OCI-LY3 (cell line): ENCODE results near the gene GTPBP1.

Experiments
- EZH2phosphoT487 ChIP-seq: fragments of 200-600 bp; shearing (Covaris generic); IDR thresholded peaks from 2 replicates; pipeline ENCODE4 v1.6.1; 2018; ENCODE audit warnings: antibody characterized with exemption, mixed run types, low read depth
- TF ChIP-seq, protein P1 (sequence below): fragments of 200-600, 300-600 bp; sonication (generic); IDR thresholded peaks from 2 replicates; pipeline ENCODE4 v1.5.1; 2014; ENCODE audit warnings: antibody characterized with exemption, low read length, low read depth

GRCh38 chr22:38740116-38740723, 34.5 kb downstream of the GTPBP1 start:
- TF ChIP-seq, protein P1, sequence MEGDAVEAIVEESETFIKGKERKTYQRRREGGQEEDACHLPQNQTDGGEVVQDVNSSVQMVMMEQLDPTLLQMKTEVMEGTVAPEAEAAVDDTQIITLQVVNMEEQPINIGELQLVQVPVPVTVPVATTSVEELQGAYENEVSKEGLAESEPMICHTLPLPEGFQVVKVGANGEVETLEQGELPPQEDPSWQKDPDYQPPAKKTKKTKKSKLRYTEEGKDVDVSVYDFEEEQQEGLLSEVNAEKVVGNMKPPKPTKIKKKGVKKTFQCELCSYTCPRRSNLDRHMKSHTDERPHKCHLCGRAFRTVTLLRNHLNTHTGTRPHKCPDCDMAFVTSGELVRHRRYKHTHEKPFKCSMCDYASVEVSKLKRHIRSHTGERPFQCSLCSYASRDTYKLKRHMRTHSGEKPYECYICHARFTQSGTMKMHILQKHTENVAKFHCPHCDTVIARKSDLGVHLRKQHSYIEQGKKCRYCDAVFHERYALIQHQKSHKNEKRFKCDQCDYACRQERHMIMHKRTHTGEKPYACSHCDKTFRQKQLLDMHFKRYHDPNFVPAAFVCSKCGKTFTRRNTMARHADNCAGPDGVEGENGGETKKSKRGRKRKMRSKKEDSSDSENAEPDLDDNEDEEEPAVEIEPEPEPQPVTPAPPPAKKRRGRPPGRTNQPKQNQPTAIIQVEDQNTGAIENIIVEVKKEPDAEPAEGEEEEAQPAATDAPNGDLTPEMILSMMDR, result no peak
- no peak for TF ChIP-seq EZH2phosphoT487
